PC-3 (cell line): ENCODE measurements around the gene CTU1. TPM values are rescaled to one million over a fixed set of nuclear protein-coding genes. Genes with fewer than 3 reads are reported as not detected.

Experiments
- ATAC-seq: fragments of 200-7000 bp; cut with Tn5 transposase; 2 replicates; pipeline ENCODE4 v1.9.1; 2020; ENCODE audit warnings: mild to moderate bottlenecking, moderate library complexity
- BruUV-seq: library from RNA; stranded (reverse); fragments of 400-500 nt; replicated peaks from 2 replicates; lab custom pipeline; 2021; lab: Mats Ljungman, UMichigan
- CTCF ChIA-PET: fragments of 300-600 bp; sonication (Branson Sonifier 250); formaldehyde crosslinking; loops from one replicate; lab custom pipeline; 2022; ENCODE audit warnings: antibody characterized with exemption; lab: Charles Lee
- POLR2A ChIA-PET: fragments of 300-600 bp; sonication (Branson Sonifier 250); formaldehyde crosslinking; loops from one replicate; lab custom pipeline; 2022; ENCODE audit warnings: antibody characterized with exemption; ENCODE audit not compliant: unreplicated experiment; lab: Charles Lee
- DNase-seq: peaks from one replicate; pipeline ENCODE4 v3.0.0-alpha.2; 2015
- H2AFZ ChIP-seq: fragments of 300-600 bp; sonication (generic); 2 replicates; pipeline ENCODE4 v1.6.0; 2016; ENCODE audit warnings: antibody characterized with exemption, low read length
- H3F3A ChIP-seq: fragments of 300-600 bp; sonication (generic); one replicate; pipeline ENCODE4 v1.6.0; 2017; ENCODE audit warnings: antibody characterized with exemption, low read length, control low read depth, mild to moderate bottlenecking; ENCODE audit not compliant: unreplicated experiment
- H3K27ac ChIP-seq: fragments of 300-600 bp; sonication (generic); 2 replicates; pipeline ENCODE4 v1.5.1; 2016; ENCODE audit warnings: mild to moderate bottlenecking, low read length
- H3K27me3 ChIP-seq: fragments of 300-600 bp; sonication (generic); 2 replicates; pipeline ENCODE4 v1.6.1; 2016; ENCODE audit warnings: low read length, mixed read lengths
- H3K36me3 ChIP-seq: fragments of 300-600 bp; sonication (generic); 2 replicates; pipeline ENCODE4 v1.6.1; 2016; ENCODE audit warnings: low read depth, mixed run types, low read length, mixed read lengths
- H3K4me1 ChIP-seq: fragments of 300-600 bp; sonication (generic); 2 replicates; pipeline ENCODE4 v1.5.1; 2016; ENCODE audit warnings: low read length; ENCODE audit not compliant: insufficient read depth
- H3K4me2 ChIP-seq: fragments of 300-600 bp; sonication (generic); 2 replicates; pipeline ENCODE4 v1.6.0; 2016; ENCODE audit warnings: low read length
- H3K4me3 ChIP-seq: fragments of 300-600 bp; sonication (generic); 2 replicates; pipeline ENCODE4 v1.5.1; 2016; ENCODE audit warnings: mild to moderate bottlenecking, low read length, mixed read lengths
- H3K79me2 ChIP-seq: fragments of 300-600 bp; sonication (generic); 2 replicates; pipeline ENCODE4 v1.6.1; 2017; ENCODE audit warnings: low read length, mixed read lengths
- H3K9ac ChIP-seq: fragments of 300-600 bp; sonication (generic); 2 replicates; pipeline ENCODE4 v1.6.0; 2016; ENCODE audit warnings: mild to moderate bottlenecking, low read length
- H3K9me2 ChIP-seq: fragments of 300-600 bp; sonication (generic); replicated peaks from 2 replicates; pipeline ENCODE4 v1.6.1; 2016; ENCODE audit warnings: mixed run types, low read length, mixed read lengths
- H3K9me3 ChIP-seq: fragments of 300-600 bp; sonication (generic); 2 replicates; pipeline ENCODE4 v1.6.1; 2016; ENCODE audit warnings: low read length, mixed read lengths
- H4K20me1 ChIP-seq: fragments of 300-600 bp; sonication (generic); 2 replicates; pipeline ENCODE4 v1.6.1; 2016; ENCODE audit warnings: low read length, mixed read lengths
- CTCF ChIP-seq: fragments of 300-600 bp; sonication (generic); conservative IDR thresholded peaks from 2 replicates; pipeline ENCODE4 v1.5.1; 2017; ENCODE audit warnings: antibody characterized with exemption, low read depth, mild to moderate bottlenecking, low read length
- EZH2 ChIP-seq: fragments of 300-600 bp; sonication (generic); IDR thresholded peaks from one replicate; pipeline ENCODE4 v1.6.1; 2017; ENCODE audit warnings: antibody characterized with exemption, mild to moderate bottlenecking, low read length; ENCODE audit not compliant: unreplicated experiment
- EZH2phosphoT487 ChIP-seq: fragments of 300-600 bp; sonication (generic); IDR thresholded peaks from 2 replicates; pipeline ENCODE4 v1.6.1; 2018; ENCODE audit warnings: mild to moderate bottlenecking, antibody characterized with exemption, low read length, borderline replicate concordance
- intact Hi-C: fragments of 100-400 bp; cut with micrococcal nuclease; formaldehyde crosslinking; loops from 2 replicates; pipeline ENCODE4 v1.9.0; 2023
- total RNA-seq: library from RNA; depleted of rRNA; stranded (reverse); fragments of >200 nt; gene quantifications from 2 replicates; pipeline ENCODE4 v1.2.3, GENCODE V29; 2014

CTU1 gene
- total RNA-seq, 1 experiment from 2014 or later: 29.0 TPM

DNA sequence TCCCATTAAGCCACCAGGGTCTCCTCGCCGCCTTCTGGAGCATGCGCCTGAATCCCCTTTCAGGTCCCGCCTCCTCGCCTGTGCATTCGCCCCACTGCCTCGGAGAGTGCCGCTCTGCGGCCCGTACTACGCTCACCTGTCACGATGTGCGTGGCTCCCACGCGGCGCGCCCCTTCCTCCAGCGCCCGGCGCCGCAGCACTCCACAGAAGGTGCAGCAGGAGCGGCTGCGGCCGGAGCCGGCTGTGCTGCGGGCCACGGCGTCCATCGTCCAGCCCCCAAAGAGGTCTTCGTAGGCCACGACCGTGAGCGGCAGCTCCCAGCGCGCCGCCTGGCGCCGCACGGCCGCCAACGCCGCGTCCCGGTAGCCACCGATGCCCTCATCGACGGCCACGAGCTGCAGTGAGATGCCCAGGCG is 4.3 kb downstream of the CTU1 start:
- intact Hi-C loops: no loop called here
- no peak overlapping the region for H3K4me3 ChIP-seq
- CTCF ChIA-PET: no interaction called here
- no peak overlapping the region for H3K9ac ChIP-seq
- no peaks in the 10 kb centered on the region for H3F3A ChIP-seq
- POLR2A ChIA-PET: no interaction called here
- H2AFZ ChIP-seq: no peak overlapping the region
- H3K27me3 ChIP-seq: no peaks in the 10 kb centered on the region
- H3K4me1 ChIP-seq: peaks cover 16% of the 10 kb centered on the region; the same call in 1 of the 2 replicates
- TF ChIP-seq CTCF (no peak), EZH2 (no peak), EZH2phosphoT487 (no peak)
- H3K4me2 ChIP-seq: no peak overlapping the region
- peaks cover 10% of the 10 kb centered on the region for H4K20me1 ChIP-seq
- BruUV-seq: no TSS peak
- H3K27ac ChIP-seq: no peak overlapping the region
- peaks cover 14% of the 10 kb centered on the region for H3K36me3 ChIP-seq
- H3K9me3 ChIP-seq: no peaks in the 10 kb centered on the region
- ATAC-seq (no peak), DNase-seq (no peak)
- peaks cover 65% of the 10 kb centered on the region for H3K79me2 ChIP-seq
- no peaks in the 10 kb centered on the region for H3K9me2 ChIP-seq

DNA sequence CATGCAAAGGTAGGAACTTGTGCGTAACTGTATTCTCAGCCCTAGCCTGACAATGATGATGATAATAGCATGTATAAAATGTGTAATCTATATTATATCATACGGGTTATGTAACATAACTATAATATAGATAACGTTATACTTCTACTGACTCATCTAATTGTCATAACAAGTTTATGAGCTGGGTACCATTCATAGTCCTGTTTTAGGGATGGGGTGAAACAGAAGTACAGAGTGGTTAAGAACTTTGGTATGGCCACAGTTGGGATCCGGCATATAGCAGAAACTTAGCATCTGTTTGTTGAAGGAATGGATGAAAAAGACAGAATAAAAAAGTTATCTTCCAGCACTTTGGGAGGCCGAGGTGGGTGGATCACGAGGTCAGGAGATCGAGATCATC is 5.2 kb downstream of the CTU1 start:
- no peak for TF ChIP-seq EZH2
- TF ChIP-seq CTCF: no peak
- TF ChIP-seq EZH2phosphoT487: no peak
- Histone ChIP-seq H3K27me3 (no peaks in the 10 kb centered on the region), H4K20me1 (peaks cover 10% of the 10 kb centered on the region), H3K27ac (no peak overlapping the region), H3K4me3 (no peak overlapping the region), H3K79me2 (peaks cover 64% of the 10 kb centered on the region), H3K9me2 (no peaks in the 10 kb centered on the region), H2AFZ (no peak overlapping the region), H3K9me3 (no peaks in the 10 kb centered on the region), H3K9ac (no peak overlapping the region), H3K4me1 (peaks cover 13% of the 10 kb centered on the region; the same call in 1 of the 2 replicates), H3K36me3 (peaks cover 17% of the 10 kb centered on the region), H3K4me2 (no peak overlapping the region), H3F3A (no peaks in the 10 kb centered on the region)
- no TSS peak for BruUV-seq
- DNase-seq (peak; percentile 52), ATAC-seq (peak; percentile 45)
- ChIA-PET POLR2A (no interaction called here), CTCF (no interaction called here)
- intact Hi-C loops: no loop called here

- H3K4me1 ChIP-seq: peaks cover 5% of the 10 kb centered on the region; the same call in 1 of the 2 replicates
- H3K9me3 ChIP-seq: no peaks in the 10 kb centered on the region
- H4K20me1 ChIP-seq: peaks cover 10% of the 10 kb centered on the region
- intact Hi-C loops: no loop called here
- H3K9me2 ChIP-seq: no peaks in the 10 kb centered on the region
- BruUV-seq: no TSS peak
- DNase-seq (no peak), ATAC-seq (no peak)
- no peak overlapping the region for H3K4me3 ChIP-seq
- ChIA-PET POLR2A (no interaction called here), CTCF (no interaction called here)
- no peaks in the 10 kb centered on the region for H3F3A ChIP-seq
- H3K9ac ChIP-seq: no peak overlapping the region
- H3K27me3 ChIP-seq: no peaks in the 10 kb centered on the region
- peaks cover 18% of the 10 kb centered on the region for H3K36me3 ChIP-seq
- H2AFZ ChIP-seq: no peak overlapping the region
- no peak overlapping the region for H3K4me2 ChIP-seq
- H3K79me2 ChIP-seq: peaks cover 50% of the 10 kb centered on the region
- TF ChIP-seq EZH2phosphoT487 (no peak), CTCF (no peak)
- H3K27ac ChIP-seq: no peak overlapping the region
Observed at GRCh38 chr19:51101171-51101865, 6.9 kb downstream of the CTU1 start.
